GM23338 (cell line): ENCODE data around the gene EMID1. TPM values are rescaled to one million over a fixed set of nuclear protein-coding genes. Genes with fewer than 3 reads are reported as not detected.
"Not testable (repeated sequence)": the region's sequence is repeated elsewhere in the genome, so short reads cannot be mapped to it uniquely, and the experiment has no call there.

Experiments
- ATAC-seq: fragments of 200-7000 bp; cut with Tn5 transposase; 3 replicates; pipeline ENCODE4 v1.9.1; 2020
- DNase-seq: peaks from one replicate; pipeline ENCODE4 v3.0.0-alpha.2; 2015; ENCODE audit warnings: low spot score
- H2AFZ ChIP-seq: fragments of 200-600 bp; sonication (generic); 2 replicates; pipeline ENCODE4 v1.8.0; 2016; ENCODE audit warnings: antibody characterized with exemption, mild to moderate bottlenecking, moderate library complexity
- H3F3A ChIP-seq: fragments of 200-600 bp; sonication (generic); replicated peaks from 2 replicates; pipeline ENCODE4 v1.8.0; 2017; ENCODE audit warnings: antibody characterized with exemption, mixed run types, low read depth
- H3K27ac ChIP-seq: fragments of 200-600 bp; sonication (generic); 2 replicates; pipeline ENCODE4 v1.6.1; 2016; ENCODE audit warnings: low read depth
- H3K27me3 ChIP-seq: fragments of 200-600 bp; sonication (generic); 2 replicates; pipeline ENCODE4 v1.8.0; 2016; ENCODE audit warnings: mild to moderate bottlenecking, mixed run types, moderate library complexity; ENCODE audit not compliant: insufficient read depth
- H3K36me3 ChIP-seq: fragments of 200-600 bp; sonication (generic); 2 replicates; pipeline ENCODE4 v1.8.0; 2016; ENCODE audit warnings: mild to moderate bottlenecking; ENCODE audit not compliant: insufficient read depth
- H3K4me1 ChIP-seq: fragments of 200-600 bp; sonication (generic); 2 replicates; pipeline ENCODE4 v1.8.0; 2016; ENCODE audit warnings: mild to moderate bottlenecking, moderate library complexity; ENCODE audit not compliant: insufficient read depth
- H3K4me2 ChIP-seq: fragments of 200-600 bp; sonication (generic); 2 replicates; pipeline ENCODE4 v1.7.1; 2017; ENCODE audit warnings: mixed run types
- H3K4me3 ChIP-seq: fragments of 200-600 bp; sonication (generic); 2 replicates; pipeline ENCODE4 v1.6.1; 2016; ENCODE audit warnings: mixed run types
- H3K79me2 ChIP-seq: fragments of 200-600 bp; sonication (generic); replicated peaks from 2 replicates; pipeline ENCODE4 v1.8.0; 2017; ENCODE audit warnings: mild to moderate bottlenecking; ENCODE audit not compliant: insufficient read depth
- H3K9me2 ChIP-seq: fragments of 200-600 bp; sonication (generic); 2 replicates; pipeline ENCODE4 v1.8.0; 2017; ENCODE audit not compliant: insufficient read depth
- H4K20me1 ChIP-seq: fragments of 200-600 bp; sonication (generic); replicated peaks from 2 replicates; pipeline ENCODE4 v1.8.0; 2017; ENCODE audit warnings: mild to moderate bottlenecking; ENCODE audit not compliant: insufficient read depth
- H3K27ac Mint-ChIP-seq: 2 replicates; pipeline ENCODE4 v1.8.0; 2020; ENCODE audit warnings: inconsistent platforms, mild to moderate bottlenecking, moderate library complexity, mixed read lengths
- H3K27me3 Mint-ChIP-seq: 3 replicates; pipeline ENCODE4 v1.8.0; 2022; ENCODE audit warnings: low read depth, mild to moderate bottlenecking, moderate library complexity, mixed read lengths, inconsistent platforms; ENCODE audit not compliant: insufficient read depth, poor library complexity
- H3K36me3 Mint-ChIP-seq: 3 replicates; pipeline ENCODE4 v1.8.0; 2021; ENCODE audit warnings: low read depth, mild to moderate bottlenecking, inconsistent platforms, moderate library complexity, mixed read lengths
- H3K4me1 Mint-ChIP-seq: 3 replicates; pipeline ENCODE4 v1.8.0; 2020; ENCODE audit warnings: mild to moderate bottlenecking, inconsistent platforms, mixed read lengths
- H3K4me3 Mint-ChIP-seq: 3 replicates; pipeline ENCODE4 v1.8.0; 2021; ENCODE audit warnings: moderate library complexity, mild to moderate bottlenecking, inconsistent platforms, mixed read lengths
- H3K9me3 Mint-ChIP-seq: 3 replicates; pipeline ENCODE4 v1.8.0; 2020; ENCODE audit warnings: moderate library complexity, mild to moderate bottlenecking, inconsistent platforms, mixed read lengths
- CREB1 ChIP-seq: fragments of 250-450 bp; sonication (Bioruptor Pico); IDR thresholded peaks from 2 replicates; pipeline ENCODE4 v1.5.0; 2020; ENCODE audit warnings: low read depth, mild to moderate bottlenecking, moderate library complexity
- ETS1 ChIP-seq: IDR thresholded peaks from 2 replicates; pipeline ENCODE4 v1.6.1; 2016; ENCODE audit warnings: antibody characterized with exemption
- EZH2 ChIP-seq: fragments of 200-600 bp; sonication (generic); IDR thresholded peaks from one replicate; pipeline ENCODE4 v1.8.0; 2017; ENCODE audit warnings: antibody characterized with exemption, mild to moderate bottlenecking, low read depth; ENCODE audit not compliant: unreplicated experiment
- EZH2phosphoT487 ChIP-seq: fragments of 200-600 bp; sonication (generic); IDR thresholded peaks from one replicate; pipeline ENCODE4 v1.8.1; 2018; ENCODE audit warnings: antibody characterized with exemption; ENCODE audit not compliant: unreplicated experiment
- JUNB ChIP-seq: IDR thresholded peaks from one replicate; pipeline ENCODE4 v1.6.1; 2016; ENCODE audit warnings: antibody characterized with exemption; ENCODE audit not compliant: unreplicated experiment
- NANOG ChIP-seq: IDR thresholded peaks from 2 replicates; pipeline ENCODE4 v1.6.1; 2016; ENCODE audit warnings: antibody characterized with exemption, borderline replicate concordance
- REST ChIP-seq: IDR thresholded peaks from one replicate; pipeline ENCODE4 v1.6.1; 2018; ENCODE audit warnings: antibody characterized with exemption; ENCODE audit not compliant: unreplicated experiment
- ZNF114 ChIP-seq: fragments of 250-450 bp; sonication (Bioruptor Pico); IDR thresholded peaks from 2 replicates; pipeline ENCODE4 v1.5.0; 2020; ENCODE audit warnings: mild to moderate bottlenecking, moderate library complexity
- ZNF331 ChIP-seq: fragments of 250-450 bp; sonication (Bioruptor Pico); IDR thresholded peaks from 2 replicates; pipeline ENCODE4 v1.5.0; 2020; ENCODE audit warnings: low read depth, mild to moderate bottlenecking, moderate library complexity
- ZNF462 ChIP-seq: fragments of 250-450 bp; sonication (Bioruptor Pico); IDR thresholded peaks from 2 replicates; pipeline ENCODE4 v1.5.0; 2020; ENCODE audit warnings: mild to moderate bottlenecking, moderate library complexity
- polyA plus RNA-seq: library from polyadenylated mRNA; unstranded; fragments of >200 nt; fragmentation: Nextera tagmentation; extraction: Ambion mirVana; gene quantifications from 2 replicates; pipeline ENCODE4 v1.2.1, GENCODE V29; 2016
- total RNA-seq: library from RNA; depleted of rRNA; stranded (reverse); fragments of >200 nt; shearing (Covaris generic); gene quantifications from 2 replicates; pipeline ENCODE4 v1.2.3, GENCODE V29; 2014

The EMID1 gene
- total and polyA plus RNA-seq, 2 experiments from 2014 or later, result 3.0 to 13.4 TPM

DNA sequence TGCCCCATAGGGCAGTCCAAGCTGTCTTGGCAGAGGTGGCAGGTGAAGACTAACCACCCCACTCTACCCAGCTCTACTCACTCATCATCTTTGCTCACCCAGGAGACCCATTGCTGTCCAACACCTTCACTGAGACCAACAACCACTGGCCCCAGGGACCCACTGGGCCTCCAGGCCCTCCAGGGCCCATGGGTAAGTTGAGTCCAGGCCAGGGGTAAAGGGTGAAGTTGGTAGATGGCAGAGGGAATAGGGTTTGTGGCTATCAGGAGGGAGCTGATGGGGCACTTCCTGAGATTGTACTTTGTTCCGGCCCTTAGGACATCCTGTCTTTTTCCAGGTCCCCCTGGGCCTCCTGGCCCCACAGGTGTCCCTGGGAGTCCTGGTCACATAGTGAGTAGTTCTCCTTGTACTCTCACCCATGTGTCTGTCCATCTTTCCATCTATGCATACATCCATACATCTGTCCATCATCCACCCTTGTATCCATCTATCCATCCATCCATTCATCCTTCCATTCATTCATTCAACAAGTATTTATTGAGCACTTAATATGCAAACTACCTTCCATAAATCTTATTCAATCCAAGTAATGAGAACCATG lies 27.7 kb downstream of the EMID1 start:
- no peak overlapping the region for H3K4me3 Mint-ChIP-seq
- 0 out of 2 replicates have a peak, but pooled peaks cover 2% of the 10 kb centered on the region for H3K27me3 ChIP-seq
- H4K20me1 ChIP-seq, result no peaks in the 10 kb centered on the region
- no peak overlapping the region for H3K27ac Mint-ChIP-seq
- peaks cover 6% of the 10 kb centered on the region for H3K9me3 Mint-ChIP-seq
- no peaks in the 10 kb centered on the region for H3K9me2 ChIP-seq
- TF ChIP-seq ETS1, result no peak
- TF ChIP-seq ZNF114 (CRISPR knock-in tag), result no peak
- no peak for TF ChIP-seq EZH2phosphoT487
- TF ChIP-seq CREB1 (CRISPR knock-in tag), result no peak
- TF ChIP-seq JUNB, result no peak
- TF ChIP-seq ZNF331, result no peak
- TF ChIP-seq EZH2, result no peak
- no peak for TF ChIP-seq NANOG
- TF ChIP-seq REST, result no peak
- TF ChIP-seq ZNF462 (CRISPR knock-in tag), result no peak
- no peak overlapping the region for H3K4me3 ChIP-seq
- DNase-seq, result no peak
- H3K79me2 ChIP-seq, result no peaks in the 10 kb centered on the region
- H2AFZ ChIP-seq, result no peak overlapping the region
- H3K4me1 ChIP-seq, result no peaks in the 10 kb centered on the region
- peaks cover 1% of the 10 kb centered on the region for H3K27me3 Mint-ChIP-seq
- H3K36me3 ChIP-seq, result 0 out of 2 replicates have a peak, but pooled peaks cover 3% of the 10 kb centered on the region
- H3K27ac ChIP-seq, result no peak overlapping the region
- no peaks in the 10 kb centered on the region; the same call in 2 of the 3 replicates for H3K4me1 Mint-ChIP-seq
- no peak overlapping the region for H3K4me2 ChIP-seq
- H3K36me3 Mint-ChIP-seq, result peaks cover 3% of the 10 kb centered on the region; the same call in 1 of the 3 replicates
- no peak for ATAC-seq
- H3F3A ChIP-seq, result no peaks in the 10 kb centered on the region

DNA sequence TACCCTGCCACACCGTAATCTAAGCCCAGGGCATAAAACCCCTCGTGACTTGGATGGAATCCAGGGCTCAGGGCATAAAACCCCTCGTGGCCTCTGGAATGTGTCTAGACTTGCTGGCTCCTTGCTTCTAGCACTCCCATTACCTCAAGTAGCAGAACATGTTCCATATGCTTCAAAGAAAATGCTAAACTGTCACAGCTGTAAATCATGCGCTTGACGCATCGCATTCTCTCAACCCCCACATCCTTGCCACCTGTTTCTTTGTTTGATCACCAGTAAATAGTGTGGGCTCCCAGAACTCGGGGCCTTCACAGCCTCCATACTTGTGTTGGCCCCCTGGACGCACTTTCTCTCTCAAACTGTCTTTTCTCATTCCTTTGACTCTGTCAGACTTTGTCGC lies 34.8 kb downstream of the EMID1 start:
- not testable (repeated sequence) for ATAC-seq, H3K4me3 ChIP-seq, H3K27me3 ChIP-seq, H3K4me3 Mint-ChIP-seq, H3K79me2 ChIP-seq, H3K36me3 ChIP-seq, H3K9me2 ChIP-seq, H4K20me1 ChIP-seq, H3K4me2 ChIP-seq, H3F3A ChIP-seq, DNase-seq, H3K4me1 ChIP-seq, H2AFZ ChIP-seq, H3K27ac Mint-ChIP-seq, H3K27ac ChIP-seq, H3K27me3 Mint-ChIP-seq, H3K4me1 Mint-ChIP-seq
- peaks cover 30% of the 10 kb centered on the region for H3K9me3 Mint-ChIP-seq
- peaks cover 30% of the 10 kb centered on the region; the same call in 2 of the 3 replicates for H3K36me3 Mint-ChIP-seq
